ENCODE data around the gene IGSF22.
"Not testable (repeated sequence)": the region's sequence is repeated elsewhere in the genome, so short reads cannot be mapped to it uniquely, and the experiment has no call there.

GRCh38 chr11:18681949-18682348 lies 44.0 kb downstream of the IGSF22 start:
- not testable (repeated sequence) for TF ChIP-seq EP300 (IDR thresholded peaks at IDR 0.05); POLR2A (IDR thresholded peaks at IDR 0.05; ENCODE audit: low read depth); CTCF (IDR thresholded peaks at IDR 0.05)
